HG02759 (cell line): ENCODE results near the gene WIF1.

Experiments used
- ATAC-seq: cut with Tn5 transposase; IDR thresholded peaks from one replicate; pipeline ENCODE4 v1.9.1; 2021; ENCODE audit warnings: mild to moderate bottlenecking, moderate library complexity; ENCODE audit not compliant: unreplicated experiment

The WIF1 gene

DNA sequence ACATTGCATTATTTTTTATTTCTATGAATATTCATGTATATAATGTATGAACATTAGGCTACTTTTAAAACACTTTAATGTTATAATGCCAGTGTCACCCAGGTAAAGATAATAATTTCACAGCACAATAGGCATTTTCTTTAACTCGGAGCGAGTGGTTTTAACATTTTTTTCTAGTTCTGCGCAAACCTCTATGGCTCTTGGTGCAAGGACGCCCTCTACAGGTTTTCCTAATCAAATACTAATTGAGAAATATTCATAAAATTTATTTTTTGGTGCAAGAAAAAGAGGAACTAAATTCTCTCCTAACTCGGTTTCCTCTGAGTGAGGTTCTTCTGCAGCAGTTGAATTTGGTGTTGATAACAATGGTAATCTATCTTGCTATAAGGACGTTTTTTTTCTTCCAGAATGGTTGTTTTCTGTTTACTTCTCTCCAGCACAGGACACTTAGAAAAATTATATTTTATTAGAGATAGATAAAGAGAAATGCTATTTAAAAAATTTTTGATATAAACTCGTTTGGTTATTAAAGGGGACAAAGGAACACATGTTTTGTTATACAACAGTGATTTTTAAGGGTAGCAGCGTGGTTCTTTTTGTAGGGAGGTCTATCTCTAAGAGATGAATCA, 2.4 kb upstream of the WIF1 start:
- ATAC-seq: no peak

DNA sequence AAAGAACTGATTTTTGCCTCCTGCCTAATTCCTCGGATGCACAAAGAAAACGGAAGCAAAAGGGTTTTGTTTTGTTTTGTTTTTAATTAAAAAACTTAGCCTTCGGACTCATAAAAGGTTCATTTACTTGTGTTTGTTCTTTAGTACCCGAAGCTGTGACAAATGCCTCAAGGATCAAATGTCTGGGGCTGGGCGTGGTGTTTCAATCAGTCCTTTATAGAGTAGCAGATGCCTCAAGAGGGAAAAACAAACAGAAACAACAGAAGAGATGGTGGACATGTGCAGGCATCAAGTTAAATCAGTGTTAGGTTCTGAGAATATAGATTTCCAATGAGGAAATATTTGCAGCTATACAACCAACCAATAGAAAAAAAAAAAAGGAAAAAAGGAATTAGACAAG, 1.6 kb upstream of the WIF1 start:
- no peak for ATAC-seq

DNA sequence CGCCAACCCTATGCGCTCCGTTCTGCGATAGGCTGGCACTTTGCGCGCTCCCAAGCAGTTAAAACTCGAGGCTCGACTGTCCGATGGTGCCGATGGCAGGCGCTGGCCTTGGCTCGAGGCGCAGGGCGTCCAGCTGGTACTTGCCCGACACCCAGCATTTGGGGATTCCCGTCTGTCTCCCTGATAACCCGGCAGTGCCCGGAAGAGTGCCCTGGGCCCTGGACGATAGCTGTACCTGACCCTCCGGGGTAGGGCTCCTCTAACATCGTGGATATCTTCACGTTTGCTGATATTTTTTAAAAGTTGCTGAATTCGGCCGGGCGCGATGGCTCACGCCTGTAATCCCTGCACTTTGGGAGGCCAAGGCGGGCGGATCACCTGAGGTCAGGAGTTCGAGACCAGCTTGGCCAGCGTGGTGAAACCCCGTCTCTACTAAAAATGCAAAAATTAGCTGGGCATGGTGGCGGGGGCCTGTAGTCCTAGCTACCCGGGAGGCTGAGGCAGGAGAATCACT, 908 bp upstream of the WIF1 start:
- no peak for ATAC-seq

DNA sequence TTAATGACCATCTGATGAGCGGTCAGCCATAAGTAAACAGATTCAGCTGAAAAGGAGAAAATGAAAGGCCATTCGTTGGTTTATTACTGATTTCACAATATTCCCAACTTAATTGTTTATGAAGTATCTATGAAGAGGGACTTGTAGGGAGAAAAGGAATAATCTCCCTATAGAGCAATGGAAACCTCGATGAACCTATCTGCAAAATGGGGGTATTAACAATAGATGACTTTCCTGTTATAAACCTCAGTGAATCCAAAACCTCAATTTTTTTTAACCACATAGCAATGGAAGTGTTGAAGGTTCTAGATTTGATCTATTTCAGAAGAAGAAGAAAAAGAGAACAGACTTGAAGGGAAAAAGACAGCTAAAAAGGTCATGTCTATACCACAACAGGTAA, 2.0 kb downstream of the WIF1 start:
- ATAC-seq: no peak

DNA sequence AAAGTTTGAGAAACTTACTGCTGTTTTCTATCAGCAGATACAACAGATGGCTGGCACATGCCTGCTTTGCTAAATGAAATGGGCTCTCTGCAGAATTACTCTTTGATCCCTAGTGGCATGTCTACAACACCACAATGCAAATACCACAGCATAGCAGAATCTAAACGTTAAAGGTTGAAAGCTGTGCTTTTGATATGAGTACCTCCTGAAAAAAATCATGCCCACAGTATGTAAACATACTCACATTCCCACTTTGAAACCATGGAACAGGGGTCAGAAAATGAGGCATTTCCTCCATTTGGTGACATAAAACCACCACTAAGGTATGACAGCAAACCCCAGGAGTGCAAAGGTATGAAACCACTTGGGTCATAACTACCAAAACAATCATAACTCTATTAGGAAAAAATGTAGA, 7.5 kb downstream of the WIF1 start:
- ATAC-seq: no peak

DNA sequence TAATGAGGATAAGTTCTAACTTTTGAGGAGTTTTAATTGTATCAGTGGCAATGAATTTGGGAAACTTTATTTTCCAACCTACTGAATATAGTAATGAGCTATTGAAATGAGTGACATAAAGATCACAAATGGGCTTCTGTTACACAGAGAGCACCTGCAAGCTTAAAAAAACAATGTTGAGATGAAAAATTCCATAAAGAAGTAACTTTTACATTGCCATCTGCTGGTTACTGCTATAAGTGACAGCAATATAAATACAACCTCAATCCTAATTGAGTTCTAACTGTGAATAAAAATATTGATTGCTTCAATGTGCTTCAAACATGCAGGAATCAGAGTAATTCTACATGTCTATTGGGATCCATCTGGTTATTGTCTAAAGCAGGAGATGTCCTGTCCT, 14.2 kb downstream of the WIF1 start:
- no peak for ATAC-seq

DNA sequence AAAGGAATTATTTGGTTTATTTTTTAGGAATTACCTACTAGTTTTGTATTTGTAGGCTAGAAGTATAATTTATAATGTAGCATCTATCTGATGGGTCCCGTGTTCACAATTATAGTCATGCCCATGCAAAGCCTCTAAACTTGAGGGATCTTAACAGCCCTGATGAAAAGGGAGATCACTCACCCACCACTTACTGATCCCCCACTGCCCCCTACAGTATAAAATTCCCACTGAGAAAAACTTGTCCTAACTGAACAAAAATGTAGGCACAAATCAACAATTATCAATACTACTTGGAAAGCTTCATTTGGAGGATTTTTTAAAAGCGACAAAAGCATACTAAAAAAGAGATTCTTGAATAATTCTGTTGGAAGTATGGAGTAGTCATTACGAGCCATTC, 21.0 kb downstream of the WIF1 start:
- no peak for ATAC-seq

DNA sequence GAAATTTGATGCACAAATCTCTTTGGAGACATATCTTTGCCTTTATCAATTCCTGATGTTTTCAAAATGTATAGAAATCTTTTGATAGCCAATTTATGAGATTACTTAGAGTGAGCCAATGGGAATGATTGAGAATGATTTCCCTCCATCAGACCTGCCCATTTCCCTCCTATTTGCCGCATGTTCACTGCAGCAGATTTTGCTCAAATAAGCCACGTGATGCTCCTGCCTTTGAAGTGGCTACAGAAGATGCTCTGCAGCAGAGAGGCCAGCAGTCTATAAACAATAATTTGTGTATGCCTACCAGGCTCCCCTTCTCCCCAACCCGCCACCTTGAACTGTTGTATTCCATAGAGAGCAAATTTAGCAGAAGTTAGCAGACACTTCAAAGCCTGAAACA, 21.9 kb downstream of the WIF1 start:
- no peak for ATAC-seq

DNA sequence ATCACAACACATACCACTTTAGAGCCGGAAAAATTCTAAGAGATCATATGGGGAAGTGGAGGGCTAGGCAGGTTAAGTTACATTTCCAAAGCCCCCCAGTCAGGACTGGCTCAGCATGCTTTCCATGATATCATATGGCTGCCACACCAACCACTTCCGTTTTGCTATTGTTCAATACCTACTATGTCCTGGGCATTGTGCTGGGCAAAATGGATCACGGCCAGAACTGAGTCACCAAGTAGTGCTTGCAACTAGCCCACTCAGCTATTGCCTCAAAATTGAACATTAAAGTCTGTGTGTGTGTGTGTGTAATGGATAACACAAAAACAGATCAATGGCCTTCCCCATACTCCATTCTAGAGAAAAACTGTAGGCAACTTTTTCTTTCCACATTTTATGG, 22.7 kb downstream of the WIF1 start:
- no peak for ATAC-seq

DNA sequence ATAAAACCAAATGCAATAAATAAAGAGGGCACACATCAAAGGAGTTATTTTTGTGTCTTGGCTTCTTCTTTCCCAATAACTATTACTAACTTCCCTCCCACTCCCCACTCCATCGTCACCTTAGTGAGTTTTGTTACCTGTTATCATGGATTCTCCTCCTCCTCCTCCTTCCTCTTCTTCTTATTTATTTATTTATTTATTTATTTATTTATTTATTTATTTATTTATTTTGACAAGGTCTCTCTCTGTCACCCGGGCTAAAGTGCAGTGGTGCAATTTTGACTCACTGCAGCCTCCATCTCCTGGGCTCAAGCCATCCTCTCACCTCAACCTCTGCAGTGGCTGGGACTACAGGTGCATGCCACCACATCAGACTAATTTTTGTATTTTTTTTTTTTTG, 26.4 kb downstream of the WIF1 start:
- no peak for ATAC-seq

DNA sequence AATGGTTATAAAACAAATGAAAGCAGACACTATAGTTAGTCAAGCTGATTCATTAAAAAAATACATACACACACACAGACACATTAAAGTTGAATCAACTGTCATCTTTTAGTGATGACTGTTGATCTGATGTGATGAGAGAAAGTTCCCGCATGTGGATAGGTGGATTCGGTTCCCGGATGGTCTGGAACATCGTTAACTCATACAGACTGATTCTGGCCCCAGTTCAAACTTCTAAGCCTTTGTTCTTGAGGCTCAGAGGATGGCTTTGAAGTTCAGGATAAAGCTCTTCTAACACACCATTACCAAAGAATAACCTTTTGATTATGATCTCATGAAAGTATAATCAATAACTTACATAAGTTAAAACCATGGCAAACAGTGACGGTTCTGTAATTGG, 27.5 kb downstream of the WIF1 start:
- no peak for ATAC-seq

DNA sequence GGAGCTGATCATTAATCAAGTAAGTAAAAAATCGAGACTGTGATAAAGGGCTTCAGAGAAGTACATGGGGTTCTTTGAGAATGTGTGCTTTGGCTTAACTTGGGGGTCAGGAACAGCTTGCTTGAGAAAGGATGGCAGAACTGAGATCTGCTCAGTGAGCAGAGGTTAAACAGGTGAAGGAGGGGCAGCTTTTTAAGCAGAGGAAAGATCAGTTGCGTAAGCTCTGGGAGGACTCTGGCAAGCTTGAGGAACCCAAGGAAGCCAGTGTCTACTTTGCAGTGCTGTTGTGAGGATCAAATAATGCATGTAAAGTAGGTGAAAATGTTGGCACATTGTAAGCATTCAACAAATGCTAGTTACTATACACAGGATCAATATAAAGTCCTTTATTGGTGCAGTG, 30.6 kb downstream of the WIF1 start:
- no peak for ATAC-seq

DNA sequence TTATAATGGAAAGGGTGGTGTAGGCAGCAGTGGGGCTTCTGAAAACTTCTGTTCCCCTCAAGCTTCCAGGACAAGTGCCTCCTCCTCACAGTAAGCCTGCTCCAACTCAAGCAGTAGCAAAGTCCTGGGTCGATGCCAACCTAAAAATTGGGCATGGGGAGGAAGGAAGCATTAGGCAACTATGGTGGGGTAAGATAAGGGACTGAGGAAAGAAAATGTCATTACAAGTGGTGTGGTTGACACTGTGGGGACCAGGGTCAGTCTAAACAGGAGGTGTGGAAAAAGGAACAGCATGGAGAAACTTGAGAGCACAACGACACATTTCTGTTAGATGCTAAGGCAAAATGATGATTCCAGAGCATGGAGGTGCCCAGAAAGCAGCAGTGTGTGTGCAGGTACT, 34.9 kb downstream of the WIF1 start:
- ATAC-seq: no peak

DNA sequence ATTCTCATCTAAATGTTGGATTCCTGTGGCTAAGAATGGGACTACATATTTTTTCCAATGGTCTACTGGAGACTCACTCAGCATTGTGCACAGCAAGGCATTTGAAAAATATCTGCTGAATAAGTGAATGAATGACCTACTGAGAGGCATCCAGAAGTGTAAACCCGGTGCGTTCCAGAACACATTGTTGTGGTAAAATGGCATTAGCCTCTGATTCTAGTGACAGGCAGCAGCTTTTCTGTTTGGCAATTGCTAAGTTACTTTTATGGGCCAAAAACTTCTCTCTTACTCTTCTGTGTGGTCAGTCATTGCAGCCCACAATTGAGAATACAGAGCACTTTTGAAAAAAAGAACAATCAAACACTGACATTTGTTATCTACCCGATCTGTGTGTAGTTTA, 36.5 kb downstream of the WIF1 start:
- no peak for ATAC-seq

DNA sequence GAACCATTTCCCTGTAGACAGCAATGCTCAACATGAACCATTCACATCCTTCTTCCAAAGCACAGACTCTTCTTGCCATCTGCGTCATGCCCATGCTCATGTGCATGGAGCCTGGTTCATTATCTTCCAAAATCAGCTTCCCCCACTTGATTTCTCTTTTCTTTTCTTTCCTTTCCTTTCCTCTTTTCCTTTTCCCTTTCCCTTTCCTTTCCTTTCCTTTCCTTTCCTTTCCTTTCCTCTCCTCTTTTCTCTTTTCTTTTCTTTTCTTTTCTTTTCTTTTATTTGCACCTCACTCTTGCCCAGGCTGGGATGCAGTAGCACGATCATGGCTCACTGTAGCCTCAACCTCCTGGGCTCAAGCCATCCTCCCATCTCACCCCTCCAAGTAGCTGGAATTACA, 37.5 kb downstream of the WIF1 start:
- ATAC-seq: no peak

DNA sequence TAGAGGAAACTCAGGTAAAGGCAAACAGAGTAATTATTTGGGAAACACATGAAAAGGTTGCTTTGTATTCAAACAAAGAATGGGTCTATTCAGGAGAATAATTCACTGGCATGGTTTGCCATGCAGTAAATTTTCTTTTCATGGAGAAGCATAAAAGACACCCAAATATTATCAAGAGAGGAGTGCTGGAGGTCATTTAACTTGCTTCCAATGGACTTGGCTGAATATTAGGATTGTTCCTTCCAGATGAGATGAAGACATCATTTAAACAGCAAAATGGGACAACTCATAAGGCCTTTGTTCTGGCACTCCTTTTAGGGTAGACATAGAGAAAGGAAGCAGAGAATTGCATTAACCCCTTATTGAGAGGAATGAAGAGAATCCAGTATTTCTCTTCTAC, 38.7 kb downstream of the WIF1 start:
- no peak for ATAC-seq

DNA sequence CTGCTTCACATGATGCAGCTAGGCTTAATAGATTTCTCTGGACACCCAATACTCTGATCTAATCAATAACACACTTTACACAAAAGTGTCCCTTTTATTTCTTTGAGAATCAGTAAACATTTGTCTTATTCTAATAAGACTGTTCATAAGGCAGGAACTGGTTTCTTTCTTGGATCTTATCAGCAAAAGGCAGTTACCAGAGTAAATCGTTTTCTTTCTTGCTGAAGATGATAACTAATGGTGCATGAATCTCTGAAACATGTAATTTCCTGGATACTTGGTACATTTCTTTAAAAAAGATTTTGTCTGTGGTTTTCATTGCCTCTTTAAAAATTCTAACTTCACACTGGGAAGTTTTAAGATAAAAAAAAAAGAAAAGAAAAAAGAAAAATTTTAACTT, 39.6 kb downstream of the WIF1 start:
- no peak for ATAC-seq

DNA sequence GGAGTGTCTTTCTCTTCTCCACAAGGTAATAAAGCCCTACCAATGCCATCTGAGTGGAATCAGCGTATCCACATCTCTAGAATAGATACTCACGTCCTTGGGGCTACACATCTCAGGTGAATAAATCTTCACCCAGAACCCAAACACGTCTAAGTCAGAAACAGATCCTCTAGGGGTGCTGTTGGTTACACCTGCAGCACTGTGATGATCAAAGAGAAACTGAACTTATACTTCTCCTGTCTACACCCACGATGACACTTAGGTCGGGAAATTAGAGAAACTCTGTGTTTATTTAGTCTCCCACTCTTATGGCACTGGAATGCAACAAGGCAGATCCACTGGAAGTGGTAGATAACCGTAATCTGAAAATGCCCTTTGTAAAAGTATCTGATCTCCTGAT, 46.2 kb downstream of the WIF1 start:
- no peak for ATAC-seq

DNA sequence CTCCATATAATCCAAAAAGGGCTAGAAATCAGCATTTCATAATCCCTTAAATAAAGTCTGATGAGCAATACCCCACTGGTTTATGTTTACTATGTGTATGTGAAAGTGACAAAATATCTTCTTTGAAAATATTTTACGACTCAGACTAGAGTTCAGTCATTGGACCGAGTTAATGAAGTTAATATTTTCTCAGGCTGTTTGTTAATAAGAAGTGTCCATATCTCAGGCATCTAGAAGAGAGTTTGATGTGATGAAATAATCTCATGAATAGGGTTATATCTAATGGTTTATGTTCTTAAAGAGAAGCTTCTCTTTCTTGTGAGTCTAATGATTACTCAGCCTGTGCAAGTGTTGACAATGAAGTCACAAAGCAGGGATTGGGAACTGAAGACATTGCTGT, 51.8 kb downstream of the WIF1 start:
- no peak for ATAC-seq

DNA sequence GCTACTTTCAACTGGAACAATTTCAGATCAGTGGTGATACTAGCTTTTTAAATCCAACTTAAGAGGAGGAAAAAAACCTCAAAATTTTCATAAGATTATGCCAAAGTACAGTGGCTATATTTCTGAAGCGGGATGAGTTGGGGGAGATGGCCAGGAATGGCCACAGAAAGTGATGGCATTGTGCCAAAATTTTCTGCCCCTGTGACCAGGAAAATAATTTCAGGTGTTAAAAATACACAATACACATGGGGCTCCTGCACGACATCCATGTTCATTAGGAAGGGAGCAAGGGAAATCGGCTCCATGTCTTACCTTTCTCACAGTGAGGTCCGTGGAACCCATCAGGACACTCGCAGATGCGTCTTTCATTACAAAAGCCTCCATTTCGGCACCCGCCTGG, 53.7 kb downstream of the WIF1 start:
- no peak for ATAC-seq

DNA sequence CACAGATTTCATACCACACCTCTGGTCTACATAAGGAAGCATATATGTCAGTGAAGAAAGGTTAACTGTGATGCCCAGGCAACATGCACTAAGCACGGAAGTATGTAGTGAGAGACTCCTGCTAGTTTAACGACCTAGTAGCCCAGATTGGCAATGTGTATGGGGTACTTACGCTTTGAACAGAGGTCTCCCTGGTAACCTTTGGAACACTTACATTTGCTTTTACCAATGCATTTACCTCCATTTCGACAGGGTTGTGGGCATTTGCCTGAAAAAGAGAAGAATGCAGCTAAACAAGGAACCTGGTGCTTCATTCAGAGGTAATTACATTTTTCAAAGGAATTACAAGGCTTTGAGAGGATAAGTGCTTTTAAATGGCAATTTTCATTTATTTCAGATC, 65.2 kb downstream of the WIF1 start:
- no peak for ATAC-seq

DNA sequence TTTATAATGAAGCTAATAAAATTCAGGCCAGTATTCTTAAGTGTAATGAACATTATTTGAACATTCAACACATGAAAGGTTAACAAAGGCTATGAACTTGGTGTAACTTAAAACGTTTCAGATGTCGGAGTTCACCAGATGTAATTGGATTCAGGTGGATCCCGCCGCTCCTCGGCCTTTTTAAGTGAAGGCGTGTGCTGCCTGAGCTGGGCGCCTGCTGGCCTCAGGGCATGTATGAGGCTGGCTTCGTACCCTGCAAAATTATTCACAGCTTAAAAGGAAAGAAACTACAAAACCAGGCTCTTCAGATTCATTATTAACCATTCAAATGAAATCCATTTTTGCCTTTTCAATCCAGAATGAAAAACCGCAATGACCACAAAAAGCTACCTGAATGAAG, 69.9 kb downstream of the WIF1 start:
- ATAC-seq: no peak

DNA sequence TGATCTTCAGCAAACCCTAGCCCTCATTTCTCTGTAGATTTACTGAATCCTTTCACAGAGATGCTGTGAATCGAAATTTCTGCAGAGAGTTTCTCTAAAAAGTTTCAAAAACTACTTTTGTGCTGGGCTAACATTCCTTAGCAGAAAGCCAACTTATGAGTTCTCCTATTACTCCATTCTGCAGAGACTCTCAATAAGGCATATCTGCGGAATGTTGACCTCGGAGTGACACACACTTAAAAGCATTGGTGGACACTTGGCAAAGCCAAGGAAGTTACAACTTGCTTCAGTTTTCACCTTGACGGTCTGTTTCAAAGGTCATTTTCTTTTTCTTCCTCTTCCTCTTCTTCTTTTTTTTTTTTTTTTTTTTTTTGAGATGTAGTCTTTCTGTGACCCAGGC, 75.8 kb downstream of the WIF1 start:
- ATAC-seq: no peak

DNA sequence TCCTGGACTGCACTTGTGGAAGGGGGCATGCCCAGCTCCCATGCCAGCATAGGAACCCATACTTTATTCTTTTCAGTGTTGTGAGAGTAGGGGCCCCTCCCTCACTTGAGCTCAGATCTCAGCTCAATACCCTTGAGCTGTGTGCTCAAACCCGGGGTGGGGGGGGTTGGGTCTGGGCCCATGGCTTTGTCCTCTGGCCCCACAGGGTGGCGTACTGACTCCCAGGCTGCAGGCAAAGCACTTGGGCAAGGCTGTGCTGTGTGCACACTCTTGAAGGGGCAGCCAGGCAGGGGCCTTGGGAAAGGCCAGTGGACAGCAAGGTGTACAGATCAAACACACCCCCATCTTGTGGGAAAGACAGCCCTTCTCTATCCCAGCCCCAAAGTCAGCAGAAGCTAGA, 81.8 kb downstream of the WIF1 start:
- ATAC-seq: no peak
